ENCODE results near the gene NOL3. TPM values are rescaled to one million over a fixed set of nuclear protein-coding genes. Genes with fewer than 3 reads are reported as not detected.

Gene NOL3
- total RNA-seq, 1 experiment from 2014 or later, result 8.5 TPM

DNA sequence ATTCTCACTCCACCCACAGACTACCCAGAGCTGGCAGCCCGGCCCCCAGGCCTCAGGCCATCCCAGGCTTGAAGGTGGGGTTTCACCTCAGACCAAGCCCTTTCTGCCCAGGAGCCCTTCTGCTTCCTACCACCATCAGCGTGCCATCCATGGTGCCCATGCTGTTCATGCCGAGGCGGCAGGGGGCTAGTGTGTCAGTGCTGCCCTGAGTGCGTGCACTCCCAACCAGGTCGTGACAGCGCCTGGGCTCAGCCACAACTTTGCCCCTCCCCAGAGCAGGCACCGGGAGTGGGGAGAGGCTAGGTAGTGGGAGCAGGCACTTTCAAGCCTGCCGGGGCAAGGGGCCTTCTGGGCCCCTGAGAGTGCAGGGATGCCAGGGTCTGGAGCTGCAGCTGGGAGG, 28.0 kb upstream of the NOL3 start:
- no peaks in the 10 kb centered on the region for H3K9me3 Mint-ChIP-seq
- H3K4me3 Mint-ChIP-seq, result no peak overlapping the region
- no peaks in the 10 kb centered on the region for H3K4me1 Mint-ChIP-seq
- no peaks in the 10 kb centered on the region for H3K27me3 Mint-ChIP-seq (ENCODE audit: low read depth)
- TF ChIP-seq, protein P1, sequence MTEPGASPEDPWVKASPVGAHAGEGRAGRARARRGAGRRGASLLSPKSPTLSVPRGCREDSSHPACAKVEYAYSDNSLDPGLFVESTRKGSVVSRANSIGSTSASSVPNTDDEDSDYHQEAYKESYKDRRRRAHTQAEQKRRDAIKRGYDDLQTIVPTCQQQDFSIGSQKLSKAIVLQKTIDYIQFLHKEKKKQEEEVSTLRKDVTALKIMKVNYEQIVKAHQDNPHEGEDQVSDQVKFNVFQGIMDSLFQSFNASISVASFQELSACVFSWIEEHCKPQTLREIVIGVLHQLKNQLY (CRISPR knock-in tag; IDR thresholded peaks at IDR 0.05), result no peak
- TF ChIP-seq NFE2L1 (CRISPR knock-in tag; IDR thresholded peaks at IDR 0.05) (no peak), SP1 (CRISPR knock-in tag; conservative IDR thresholded peaks at IDR 0.05) (no peak), IRF2 (CRISPR knock-in tag; IDR thresholded peaks at IDR 0.05; ENCODE audit: borderline replicate concordance, low read depth) (no peak), NR3C1 (CRISPR knock-in tag; conservative IDR thresholded peaks at IDR 0.05; ENCODE audit: low read depth) (no peak), SOX15 (CRISPR knock-in tag; IDR thresholded peaks at IDR 0.05) (no peak), TEAD4 (CRISPR knock-in tag; IDR thresholded peaks at IDR 0.05) (no peak)
- TF ChIP-seq, protein P2, sequence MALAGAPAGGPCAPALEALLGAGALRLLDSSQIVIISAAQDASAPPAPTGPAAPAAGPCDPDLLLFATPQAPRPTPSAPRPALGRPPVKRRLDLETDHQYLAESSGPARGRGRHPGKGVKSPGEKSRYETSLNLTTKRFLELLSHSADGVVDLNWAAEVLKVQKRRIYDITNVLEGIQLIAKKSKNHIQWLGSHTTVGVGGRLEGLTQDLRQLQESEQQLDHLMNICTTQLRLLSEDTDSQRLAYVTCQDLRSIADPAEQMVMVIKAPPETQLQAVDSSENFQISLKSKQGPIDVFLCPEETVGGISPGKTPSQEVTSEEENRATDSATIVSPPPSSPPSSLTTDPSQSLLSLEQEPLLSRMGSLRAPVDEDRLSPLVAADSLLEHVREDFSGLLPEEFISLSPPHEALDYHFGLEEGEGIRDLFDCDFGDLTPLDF (CRISPR knock-in tag; IDR thresholded peaks at IDR 0.05), result no peak
- TF ChIP-seq, protein P3, sequence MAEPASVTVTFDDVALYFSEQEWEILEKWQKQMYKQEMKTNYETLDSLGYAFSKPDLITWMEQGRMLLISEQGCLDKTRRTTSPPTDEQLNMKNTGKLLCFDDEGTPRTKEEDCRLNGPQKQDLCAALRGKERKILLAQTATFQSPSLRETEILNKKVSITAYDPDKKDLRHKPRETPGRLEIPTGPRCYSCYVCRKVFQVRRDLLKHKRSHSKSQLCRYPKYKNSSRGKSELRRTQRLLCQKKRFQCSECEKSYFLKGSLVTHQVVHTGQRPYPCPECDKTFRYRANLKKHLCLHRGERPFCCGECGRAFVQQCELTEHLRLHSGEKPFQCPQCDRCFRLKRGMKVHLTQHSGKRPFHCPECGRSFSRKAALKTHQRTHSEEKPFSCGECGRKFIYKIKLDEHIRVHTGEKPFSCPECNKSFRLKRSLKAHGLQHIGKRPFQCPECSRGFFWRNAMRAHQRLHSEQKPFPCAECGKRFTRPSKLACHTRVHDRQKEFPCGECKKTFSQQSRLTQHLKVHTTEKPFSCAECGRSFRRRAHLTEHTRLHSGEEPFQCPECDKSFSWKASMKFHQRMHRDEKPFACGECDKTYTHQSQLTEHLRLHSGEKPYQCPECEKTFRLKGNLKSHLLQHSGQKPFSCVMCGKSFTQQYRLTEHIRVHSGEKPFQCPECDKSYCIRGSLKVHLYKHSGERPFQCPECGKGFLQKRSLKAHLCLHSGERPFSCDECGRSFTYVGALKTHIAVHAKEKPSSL (CRISPR knock-in tag; conservative IDR thresholded peaks at IDR 0.05), result no peak
- TF ChIP-seq, protein P4, sequence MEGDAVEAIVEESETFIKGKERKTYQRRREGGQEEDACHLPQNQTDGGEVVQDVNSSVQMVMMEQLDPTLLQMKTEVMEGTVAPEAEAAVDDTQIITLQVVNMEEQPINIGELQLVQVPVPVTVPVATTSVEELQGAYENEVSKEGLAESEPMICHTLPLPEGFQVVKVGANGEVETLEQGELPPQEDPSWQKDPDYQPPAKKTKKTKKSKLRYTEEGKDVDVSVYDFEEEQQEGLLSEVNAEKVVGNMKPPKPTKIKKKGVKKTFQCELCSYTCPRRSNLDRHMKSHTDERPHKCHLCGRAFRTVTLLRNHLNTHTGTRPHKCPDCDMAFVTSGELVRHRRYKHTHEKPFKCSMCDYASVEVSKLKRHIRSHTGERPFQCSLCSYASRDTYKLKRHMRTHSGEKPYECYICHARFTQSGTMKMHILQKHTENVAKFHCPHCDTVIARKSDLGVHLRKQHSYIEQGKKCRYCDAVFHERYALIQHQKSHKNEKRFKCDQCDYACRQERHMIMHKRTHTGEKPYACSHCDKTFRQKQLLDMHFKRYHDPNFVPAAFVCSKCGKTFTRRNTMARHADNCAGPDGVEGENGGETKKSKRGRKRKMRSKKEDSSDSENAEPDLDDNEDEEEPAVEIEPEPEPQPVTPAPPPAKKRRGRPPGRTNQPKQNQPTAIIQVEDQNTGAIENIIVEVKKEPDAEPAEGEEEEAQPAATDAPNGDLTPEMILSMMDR (IDR thresholded peaks at IDR 0.05), result no peak
- no peak for ATAC-seq
- H3K27ac Mint-ChIP-seq, result no peak overlapping the region
- ChIA-PET POLR2A (no interaction called here), CTCF (interaction anchor here (0.7 to 1.8 kb wide), 4 partner anchors 13 to 181 kb away, joined by 3 to 5 read pairs (median 4); partner anchors contain the start of genes CES3 and NOL3)
- DNase-seq (ENCODE audit: low spot score), result no peak
- H3K36me3 Mint-ChIP-seq, result peaks cover 44% of the 10 kb centered on the region

DNA sequence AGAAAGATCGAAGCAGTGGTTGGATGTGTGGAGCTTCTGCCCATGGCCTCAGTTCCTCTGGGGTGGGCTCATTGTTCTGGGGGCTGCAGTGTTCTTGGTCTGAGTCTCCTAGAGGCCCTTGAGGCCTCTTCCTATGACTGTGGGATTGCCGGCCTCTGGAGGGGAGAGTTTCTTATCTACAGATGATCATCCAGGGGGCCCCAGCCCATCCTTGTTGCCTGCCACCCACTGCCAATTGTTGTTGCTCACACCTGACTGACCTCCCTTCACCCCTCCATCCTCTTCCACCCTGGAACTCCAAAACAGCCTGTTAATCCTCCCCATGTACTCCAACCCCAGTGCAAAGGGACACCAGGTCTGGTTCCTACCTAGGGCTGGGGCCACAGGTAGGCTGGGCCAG, 25.4 kb upstream of the NOL3 start:
- H3K9me3 Mint-ChIP-seq, result no peaks in the 10 kb centered on the region
- CTCF ChIA-PET, result interaction anchor here (1.5 to 3.6 kb wide), 2 partner anchors 10 to 127 kb away, joined by 4 to 10 read pairs; no protein-coding TSS in a partner anchor
- no peak overlapping the region for H3K4me3 Mint-ChIP-seq
- H3K27ac Mint-ChIP-seq, result no peak overlapping the region
- peaks cover 37% of the 10 kb centered on the region for H3K36me3 Mint-ChIP-seq
- H3K4me1 Mint-ChIP-seq, result no peaks in the 10 kb centered on the region
- DNase-seq (ENCODE audit: low spot score) (no peak), ATAC-seq (no peak)
- H3K27me3 Mint-ChIP-seq (ENCODE audit: low read depth), result peaks cover 7% of the 10 kb centered on the region
- POLR2A ChIA-PET, result interaction anchor here (0.6 kb wide), 1 partner anchor 322 kb away, joined by 3 read pairs; no protein-coding TSS in a partner anchor
- TF ChIP-seq SOX15 (CRISPR knock-in tag; IDR thresholded peaks at IDR 0.05), result no peak
- no peak for TF ChIP-seq ZNF232 (CRISPR knock-in tag; IDR thresholded peaks at IDR 0.05)
- TF ChIP-seq EMX1 (CRISPR knock-in tag; IDR thresholded peaks at IDR 0.05), result no peak
- no peak for TF ChIP-seq PRRX2 (CRISPR knock-in tag; IDR thresholded peaks at IDR 0.05)
- TF ChIP-seq, protein P5, sequence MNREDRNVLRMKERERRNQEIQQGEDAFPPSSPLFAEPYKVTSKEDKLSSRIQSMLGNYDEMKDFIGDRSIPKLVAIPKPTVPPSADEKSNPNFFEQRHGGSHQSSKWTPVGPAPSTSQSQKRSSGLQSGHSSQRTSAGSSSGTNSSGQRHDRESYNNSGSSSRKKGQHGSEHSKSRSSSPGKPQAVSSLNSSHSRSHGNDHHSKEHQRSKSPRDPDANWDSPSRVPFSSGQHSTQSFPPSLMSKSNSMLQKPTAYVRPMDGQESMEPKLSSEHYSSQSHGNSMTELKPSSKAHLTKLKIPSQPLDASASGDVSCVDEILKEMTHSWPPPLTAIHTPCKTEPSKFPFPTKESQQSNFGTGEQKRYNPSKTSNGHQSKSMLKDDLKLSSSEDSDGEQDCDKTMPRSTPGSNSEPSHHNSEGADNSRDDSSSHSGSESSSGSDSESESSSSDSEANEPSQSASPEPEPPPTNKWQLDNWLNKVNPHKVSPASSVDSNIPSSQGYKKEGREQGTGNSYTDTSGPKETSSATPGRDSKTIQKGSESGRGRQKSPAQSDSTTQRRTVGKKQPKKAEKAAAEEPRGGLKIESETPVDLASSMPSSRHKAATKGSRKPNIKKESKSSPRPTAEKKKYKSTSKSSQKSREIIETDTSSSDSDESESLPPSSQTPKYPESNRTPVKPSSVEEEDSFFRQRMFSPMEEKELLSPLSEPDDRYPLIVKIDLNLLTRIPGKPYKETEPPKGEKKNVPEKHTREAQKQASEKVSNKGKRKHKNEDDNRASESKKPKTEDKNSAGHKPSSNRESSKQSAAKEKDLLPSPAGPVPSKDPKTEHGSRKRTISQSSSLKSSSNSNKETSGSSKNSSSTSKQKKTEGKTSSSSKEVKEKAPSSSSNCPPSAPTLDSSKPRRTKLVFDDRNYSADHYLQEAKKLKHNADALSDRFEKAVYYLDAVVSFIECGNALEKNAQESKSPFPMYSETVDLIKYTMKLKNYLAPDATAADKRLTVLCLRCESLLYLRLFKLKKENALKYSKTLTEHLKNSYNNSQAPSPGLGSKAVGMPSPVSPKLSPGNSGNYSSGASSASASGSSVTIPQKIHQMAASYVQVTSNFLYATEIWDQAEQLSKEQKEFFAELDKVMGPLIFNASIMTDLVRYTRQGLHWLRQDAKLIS (CRISPR knock-in tag; IDR thresholded peaks at IDR 0.05; ENCODE audit: borderline replicate concordance), result no peak
- TF ChIP-seq, protein P6, sequence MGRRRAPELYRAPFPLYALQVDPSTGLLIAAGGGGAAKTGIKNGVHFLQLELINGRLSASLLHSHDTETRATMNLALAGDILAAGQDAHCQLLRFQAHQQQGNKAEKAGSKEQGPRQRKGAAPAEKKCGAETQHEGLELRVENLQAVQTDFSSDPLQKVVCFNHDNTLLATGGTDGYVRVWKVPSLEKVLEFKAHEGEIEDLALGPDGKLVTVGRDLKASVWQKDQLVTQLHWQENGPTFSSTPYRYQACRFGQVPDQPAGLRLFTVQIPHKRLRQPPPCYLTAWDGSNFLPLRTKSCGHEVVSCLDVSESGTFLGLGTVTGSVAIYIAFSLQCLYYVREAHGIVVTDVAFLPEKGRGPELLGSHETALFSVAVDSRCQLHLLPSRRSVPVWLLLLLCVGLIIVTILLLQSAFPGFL (CRISPR knock-in tag; IDR thresholded peaks at IDR 0.05; ENCODE audit: borderline replicate concordance), result no peak
- TF ChIP-seq, protein P7, sequence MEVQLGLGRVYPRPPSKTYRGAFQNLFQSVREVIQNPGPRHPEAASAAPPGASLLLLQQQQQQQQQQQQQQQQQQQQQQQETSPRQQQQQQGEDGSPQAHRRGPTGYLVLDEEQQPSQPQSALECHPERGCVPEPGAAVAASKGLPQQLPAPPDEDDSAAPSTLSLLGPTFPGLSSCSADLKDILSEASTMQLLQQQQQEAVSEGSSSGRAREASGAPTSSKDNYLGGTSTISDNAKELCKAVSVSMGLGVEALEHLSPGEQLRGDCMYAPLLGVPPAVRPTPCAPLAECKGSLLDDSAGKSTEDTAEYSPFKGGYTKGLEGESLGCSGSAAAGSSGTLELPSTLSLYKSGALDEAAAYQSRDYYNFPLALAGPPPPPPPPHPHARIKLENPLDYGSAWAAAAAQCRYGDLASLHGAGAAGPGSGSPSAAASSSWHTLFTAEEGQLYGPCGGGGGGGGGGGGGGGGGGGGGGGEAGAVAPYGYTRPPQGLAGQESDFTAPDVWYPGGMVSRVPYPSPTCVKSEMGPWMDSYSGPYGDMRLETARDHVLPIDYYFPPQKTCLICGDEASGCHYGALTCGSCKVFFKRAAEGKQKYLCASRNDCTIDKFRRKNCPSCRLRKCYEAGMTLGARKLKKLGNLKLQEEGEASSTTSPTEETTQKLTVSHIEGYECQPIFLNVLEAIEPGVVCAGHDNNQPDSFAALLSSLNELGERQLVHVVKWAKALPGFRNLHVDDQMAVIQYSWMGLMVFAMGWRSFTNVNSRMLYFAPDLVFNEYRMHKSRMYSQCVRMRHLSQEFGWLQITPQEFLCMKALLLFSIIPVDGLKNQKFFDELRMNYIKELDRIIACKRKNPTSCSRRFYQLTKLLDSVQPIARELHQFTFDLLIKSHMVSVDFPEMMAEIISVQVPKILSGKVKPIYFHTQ (CRISPR knock-in tag; IDR thresholded peaks at IDR 0.05), result no peak
- TF ChIP-seq, protein P8, sequence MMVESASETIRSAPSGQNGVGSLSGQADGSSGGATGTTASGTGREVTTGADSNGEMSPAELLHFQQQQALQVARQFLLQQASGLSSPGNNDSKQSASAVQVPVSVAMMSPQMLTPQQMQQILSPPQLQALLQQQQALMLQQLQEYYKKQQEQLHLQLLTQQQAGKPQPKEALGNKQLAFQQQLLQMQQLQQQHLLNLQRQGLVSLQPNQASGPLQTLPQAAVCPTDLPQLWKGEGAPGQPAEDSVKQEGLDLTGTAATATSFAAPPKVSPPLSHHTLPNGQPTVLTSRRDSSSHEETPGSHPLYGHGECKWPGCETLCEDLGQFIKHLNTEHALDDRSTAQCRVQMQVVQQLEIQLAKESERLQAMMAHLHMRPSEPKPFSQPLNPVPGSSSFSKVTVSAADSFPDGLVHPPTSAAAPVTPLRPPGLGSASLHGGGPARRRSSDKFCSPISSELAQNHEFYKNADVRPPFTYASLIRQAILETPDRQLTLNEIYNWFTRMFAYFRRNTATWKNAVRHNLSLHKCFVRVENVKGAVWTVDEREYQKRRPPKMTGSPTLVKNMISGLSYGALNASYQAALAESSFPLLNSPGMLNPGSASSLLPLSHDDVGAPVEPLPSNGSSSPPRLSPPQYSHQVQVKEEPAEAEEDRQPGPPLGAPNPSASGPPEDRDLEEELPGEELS (CRISPR knock-in tag; IDR thresholded peaks at IDR 0.05), result no peak
- TF ChIP-seq ZNF219 (CRISPR knock-in tag; IDR thresholded peaks at IDR 0.05; ENCODE audit: borderline replicate concordance), result no peak
- TF ChIP-seq ZNF671 (CRISPR knock-in tag; IDR thresholded peaks at IDR 0.05), result no peak
- no peak for TF ChIP-seq HMGA2 (CRISPR knock-in tag; IDR thresholded peaks at IDR 0.05)
